Activated T-cell treated with anti-CD3 and anti-CD28 coated beads, Interleukin-2, amount 50 U/mL, for 24 hours (primary cell): ENCODE measurements around the gene HAS3.
"Not testable (repeated sequence)": the region's sequence is repeated elsewhere in the genome, so short reads cannot be mapped to it uniquely, and the experiment has no call there.

Experiments used
- DNase-seq: peaks from one replicate; pipeline ENCODE4 v3.0.0-alpha.2; 2020
- H3K27ac Mint-ChIP-seq: 2 replicates; pipeline ENCODE4 v1.8.0; 2020; ENCODE audit warnings: mild to moderate bottlenecking, mixed read lengths
- H3K27me3 Mint-ChIP-seq: 2 replicates; pipeline ENCODE4 v1.8.0; 2020; ENCODE audit warnings: mixed read lengths
- H3K36me3 Mint-ChIP-seq: 2 replicates; pipeline ENCODE4 v1.8.0; 2020; ENCODE audit warnings: low read depth, mixed read lengths
- H3K4me1 Mint-ChIP-seq: 2 replicates; pipeline ENCODE4 v1.8.0; 2020; ENCODE audit warnings: low read depth, mixed read lengths
- H3K4me3 Mint-ChIP-seq: 2 replicates; pipeline ENCODE4 v1.8.0; 2020; ENCODE audit warnings: mild to moderate bottlenecking, moderate library complexity, mixed read lengths
- H3K9me3 Mint-ChIP-seq: 2 replicates; pipeline ENCODE4 v1.8.0; 2020; ENCODE audit warnings: mixed read lengths

The HAS3 gene

GRCh38 chr16:69116906-69117305, 11.5 kb downstream of the HAS3 start:
- peaks cover 7% of the 10 kb centered on the region for H3K4me1 Mint-ChIP-seq
- H3K27ac Mint-ChIP-seq = no peak overlapping the region
- no peaks in the 10 kb centered on the region for H3K27me3 Mint-ChIP-seq
- H3K36me3 Mint-ChIP-seq = peaks cover 74% of the 10 kb centered on the region
- no peak overlapping the region for H3K4me3 Mint-ChIP-seq
- no peaks in the 10 kb centered on the region for H3K9me3 Mint-ChIP-seq
- peak; percentile 14 for DNase-seq

- DNase-seq = no peak
- no peak overlapping the region for H3K4me3 Mint-ChIP-seq
- H3K4me1 Mint-ChIP-seq = peaks cover 7% of the 10 kb centered on the region
- H3K9me3 Mint-ChIP-seq = no peaks in the 10 kb centered on the region
- no peak overlapping the region for H3K27ac Mint-ChIP-seq
- H3K36me3 Mint-ChIP-seq = peaks cover 77% of the 10 kb centered on the region
- H3K27me3 Mint-ChIP-seq = no peaks in the 10 kb centered on the region
Measured at GRCh38 chr16:69118468-69118867, 13.0 kb downstream of the HAS3 start.

DNA sequence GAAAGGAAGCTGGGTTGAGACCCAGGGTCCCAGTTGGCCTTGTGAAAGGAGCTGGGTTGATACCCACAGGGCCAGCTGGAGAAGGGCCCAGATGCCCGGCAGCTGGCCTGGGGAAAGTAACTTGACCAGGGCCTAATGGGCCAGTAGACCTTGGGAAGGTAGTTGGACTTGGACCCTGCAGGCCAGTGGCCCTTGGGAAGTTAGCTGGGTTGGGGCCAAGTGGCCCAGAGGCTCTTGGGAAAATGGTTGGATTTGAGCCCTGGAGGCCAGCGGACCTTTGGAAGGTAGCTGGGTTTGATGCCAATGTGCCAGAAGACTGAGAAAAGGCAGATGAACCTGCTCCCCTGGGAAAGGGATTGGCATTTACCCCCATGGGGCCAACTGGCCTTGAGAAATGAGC, 13.5 kb downstream of the HAS3 start:
- Mint-ChIP-seq H3K4me1 (peaks cover 8% of the 10 kb centered on the region), H3K27ac (no peak overlapping the region), H3K36me3 (peaks cover 76% of the 10 kb centered on the region), H3K4me3 (no peak overlapping the region), H3K9me3 (no peaks in the 10 kb centered on the region), H3K27me3 (no peaks in the 10 kb centered on the region)
- DNase-seq = no peak

GRCh38 chr16:69119536-69119935, 14.1 kb downstream of the HAS3 start:
- H3K27ac Mint-ChIP-seq = no peak overlapping the region
- H3K36me3 Mint-ChIP-seq = peaks cover 74% of the 10 kb centered on the region
- H3K9me3 Mint-ChIP-seq = no peaks in the 10 kb centered on the region
- peaks cover 10% of the 10 kb centered on the region for H3K4me1 Mint-ChIP-seq
- DNase-seq = no peak
- H3K27me3 Mint-ChIP-seq = no peaks in the 10 kb centered on the region
- no peak overlapping the region for H3K4me3 Mint-ChIP-seq

- peaks cover 71% of the 10 kb centered on the region for H3K36me3 Mint-ChIP-seq
- no peak overlapping the region for H3K27ac Mint-ChIP-seq
- no peaks in the 10 kb centered on the region for H3K27me3 Mint-ChIP-seq
- H3K4me3 Mint-ChIP-seq = no peak overlapping the region
- H3K9me3 Mint-ChIP-seq = no peaks in the 10 kb centered on the region
- peaks cover 12% of the 10 kb centered on the region for H3K4me1 Mint-ChIP-seq
- no peak for DNase-seq
Measured at GRCh38 chr16:69120096-69120664, 14.7 kb downstream of the HAS3 start.

DNA sequence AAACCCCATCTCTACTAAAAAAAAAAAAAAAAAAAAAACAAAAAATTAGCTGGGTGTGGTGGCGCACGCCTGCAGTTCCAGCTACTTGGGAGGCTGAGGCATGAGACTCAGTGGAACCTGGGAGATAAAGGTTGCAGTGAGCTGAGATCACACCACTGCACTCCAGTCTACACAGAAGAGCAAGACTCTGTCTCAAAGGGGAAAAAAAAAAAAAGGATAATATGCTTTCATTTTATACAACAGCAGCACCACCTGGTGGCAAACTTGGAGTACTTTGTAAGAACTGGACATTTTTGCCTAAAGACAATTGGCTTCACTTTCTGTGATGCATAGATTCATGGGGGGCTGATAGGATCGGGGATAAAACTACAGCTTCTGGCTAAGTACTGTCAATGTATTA, 18.5 kb downstream of the HAS3 start:
- H3K4me3 Mint-ChIP-seq = no peak overlapping the region
- DNase-seq = peak; percentile 46
- no peaks in the 10 kb centered on the region for H3K9me3 Mint-ChIP-seq
- H3K4me1 Mint-ChIP-seq = peaks cover 34% of the 10 kb centered on the region
- H3K36me3 Mint-ChIP-seq = peaks cover 64% of the 10 kb centered on the region
- no peaks in the 10 kb centered on the region for H3K27me3 Mint-ChIP-seq
- H3K27ac Mint-ChIP-seq = peak overlapping the region; percentile 51

DNA sequence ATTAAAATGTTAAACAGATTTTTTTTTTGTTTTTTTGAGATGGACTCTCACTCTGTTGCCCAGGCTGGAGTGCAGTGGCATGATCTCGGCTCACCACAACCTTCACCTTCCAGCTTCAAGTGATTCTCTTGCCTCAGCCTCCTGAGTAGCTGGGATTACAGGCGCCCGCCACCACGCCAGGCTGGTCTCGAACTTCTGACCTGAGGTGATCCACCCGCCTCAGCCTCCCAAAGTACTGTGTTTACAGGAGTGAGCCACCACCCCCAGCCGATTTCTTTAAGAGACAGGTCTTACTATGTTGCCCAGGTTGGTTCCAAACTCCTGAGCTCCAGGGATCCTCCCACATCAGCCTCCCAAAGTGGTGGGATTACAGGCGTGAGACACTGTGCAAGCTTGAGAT, 19.0 kb downstream of the HAS3 start:
- not testable (repeated sequence) for H3K27ac Mint-ChIP-seq, DNase-seq, H3K27me3 Mint-ChIP-seq, H3K4me3 Mint-ChIP-seq, H3K9me3 Mint-ChIP-seq
- peaks cover 37% of the 10 kb centered on the region for H3K4me1 Mint-ChIP-seq
- peaks cover 62% of the 10 kb centered on the region for H3K36me3 Mint-ChIP-seq

DNA sequence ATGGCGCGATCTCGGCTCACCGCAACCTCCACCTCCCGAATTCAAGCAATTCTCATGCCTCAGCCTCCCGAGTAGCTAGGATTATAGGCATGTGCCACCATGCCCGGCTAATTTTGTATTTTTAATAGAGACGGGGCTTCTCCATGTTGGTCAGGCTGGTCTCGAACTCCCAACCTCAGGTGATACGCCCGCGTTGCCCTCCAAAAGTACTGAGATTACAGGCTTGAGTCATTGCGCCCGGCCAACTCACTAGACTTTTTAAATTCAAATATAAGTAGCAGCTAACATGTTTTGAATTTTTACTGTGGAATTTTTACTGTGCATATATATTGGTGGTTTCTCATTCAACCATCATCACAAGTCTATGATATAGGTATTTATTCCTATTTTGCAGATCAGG, 19.5 kb downstream of the HAS3 start:
- not testable (repeated sequence) for H3K9me3 Mint-ChIP-seq, H3K4me3 Mint-ChIP-seq, H3K27me3 Mint-ChIP-seq, DNase-seq
- Mint-ChIP-seq H3K27ac (peak overlapping the region; percentile 39), H3K4me1 (peaks cover 42% of the 10 kb centered on the region), H3K36me3 (peaks cover 62% of the 10 kb centered on the region)

GRCh38 chr16:69126221-69126620, 20.8 kb downstream of the HAS3 start:
- H3K36me3 Mint-ChIP-seq = peaks cover 61% of the 10 kb centered on the region
- peak overlapping the region; percentile 24 for H3K27ac Mint-ChIP-seq
- DNase-seq = no peak
- H3K9me3 Mint-ChIP-seq = no peaks in the 10 kb centered on the region
- peaks cover 51% of the 10 kb centered on the region for H3K4me1 Mint-ChIP-seq
- H3K27me3 Mint-ChIP-seq = no peaks in the 10 kb centered on the region
- no peak overlapping the region for H3K4me3 Mint-ChIP-seq

DNA sequence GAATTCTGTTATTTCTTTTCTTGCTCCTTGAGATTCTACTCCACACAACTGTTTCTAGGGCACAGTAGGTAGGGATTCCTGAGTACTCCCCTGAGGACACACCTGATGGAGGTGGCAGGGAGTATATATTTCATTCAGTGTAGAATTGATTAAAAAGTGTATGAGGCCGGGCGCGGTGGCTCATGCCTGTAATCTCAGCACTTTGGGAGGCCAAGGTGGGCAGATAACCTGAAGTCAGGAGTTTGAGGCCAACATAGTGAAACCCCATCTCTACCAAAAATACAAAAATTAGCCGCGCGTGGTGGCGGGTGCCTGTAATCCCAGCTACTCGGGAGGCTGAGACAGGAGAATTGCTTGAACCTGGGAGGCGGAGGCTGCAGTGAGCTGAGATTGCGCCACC, 21.3 kb downstream of the HAS3 start:
- DNase-seq, H3K4me3 Mint-ChIP-seq, H3K9me3 Mint-ChIP-seq, H3K27me3 Mint-ChIP-seq: not testable (repeated sequence)
- Mint-ChIP-seq H3K4me1 (peaks cover 53% of the 10 kb centered on the region), H3K27ac (peak overlapping the region; percentile 24), H3K36me3 (peaks cover 64% of the 10 kb centered on the region)

- H3K27me3 Mint-ChIP-seq = no peaks in the 10 kb centered on the region
- peaks cover 53% of the 10 kb centered on the region for H3K4me1 Mint-ChIP-seq
- peak overlapping the region; percentile 9 for H3K27ac Mint-ChIP-seq
- DNase-seq = no peak
- H3K9me3 Mint-ChIP-seq = no peaks in the 10 kb centered on the region
- H3K4me3 Mint-ChIP-seq = no peak overlapping the region
- peaks cover 68% of the 10 kb centered on the region for H3K36me3 Mint-ChIP-seq
Measured at GRCh38 chr16:69127966-69128510, 22.6 kb downstream of the HAS3 start.

- DNase-seq = no peak
- Mint-ChIP-seq H3K4me1 (peaks cover 60% of the 10 kb centered on the region), H3K4me3 (peak overlapping the region; percentile 96), H3K27me3 (no peaks in the 10 kb centered on the region), H3K36me3 (peaks cover 83% of the 10 kb centered on the region), H3K9me3 (no peaks in the 10 kb centered on the region), H3K27ac (peak overlapping the region; percentile 97)
Measured at GRCh38 chr16:69130461-69130860, 25.0 kb downstream of the HAS3 start.

- Mint-ChIP-seq H3K4me1 (peaks cover 61% of the 10 kb centered on the region), H3K27me3 (no peaks in the 10 kb centered on the region), H3K27ac (peak overlapping the region; percentile 97), H3K4me3 (peak overlapping the region; percentile 96), H3K36me3 (peaks cover 91% of the 10 kb centered on the region), H3K9me3 (no peaks in the 10 kb centered on the region)
- DNase-seq = no peak
Measured at GRCh38 chr16:69131167-69131838, 25.9 kb downstream of the HAS3 start.

DNA sequence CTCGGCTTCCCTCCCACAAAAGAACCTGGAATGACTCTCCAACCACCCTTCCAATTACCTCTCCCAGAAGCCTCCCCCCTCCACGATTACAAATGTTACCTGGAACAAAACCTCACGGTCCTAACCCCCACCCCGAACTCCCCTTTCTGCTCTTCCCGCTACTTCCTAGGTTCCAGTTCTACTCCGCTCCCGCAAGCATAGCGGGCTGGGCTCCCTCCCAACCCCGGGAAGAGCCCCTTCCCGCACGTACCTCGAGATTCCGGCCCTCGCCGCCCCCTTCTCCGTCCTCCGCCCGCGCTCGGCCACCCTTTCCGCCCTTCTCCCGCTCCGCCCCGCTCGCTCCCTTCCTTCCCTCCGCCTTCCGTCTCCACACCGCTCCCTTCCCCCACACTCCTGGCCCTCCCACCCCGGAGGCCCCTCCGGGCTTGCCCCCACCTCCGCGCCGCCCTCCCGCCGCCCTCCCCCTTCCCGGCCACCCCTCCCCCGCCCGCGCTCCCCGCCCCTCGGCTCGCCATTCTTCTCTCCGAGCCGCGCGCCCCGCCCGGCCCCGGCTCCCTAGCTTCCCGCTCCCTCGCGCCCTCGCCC, 26.5 kb downstream of the HAS3 start:
- Mint-ChIP-seq H3K27ac (peak overlapping the region; percentile 97), H3K4me1 (peaks cover 62% of the 10 kb centered on the region), H3K27me3 (no peaks in the 10 kb centered on the region), H3K4me3 (peak overlapping the region; percentile 96), H3K9me3 (no peaks in the 10 kb centered on the region), H3K36me3 (peaks cover 92% of the 10 kb centered on the region)
- DNase-seq = peak; percentile 84
